ENCODE measurements around the gene EEFSEC. TPM values are rescaled to one million over a fixed set of nuclear protein-coding genes. Genes with fewer than 3 reads are reported as not detected.

The EEFSEC gene
- polyA plus RNA-seq, 3 donors from 2014 or later = 14.5 to 26.9 (median 26.1) TPM

DNA sequence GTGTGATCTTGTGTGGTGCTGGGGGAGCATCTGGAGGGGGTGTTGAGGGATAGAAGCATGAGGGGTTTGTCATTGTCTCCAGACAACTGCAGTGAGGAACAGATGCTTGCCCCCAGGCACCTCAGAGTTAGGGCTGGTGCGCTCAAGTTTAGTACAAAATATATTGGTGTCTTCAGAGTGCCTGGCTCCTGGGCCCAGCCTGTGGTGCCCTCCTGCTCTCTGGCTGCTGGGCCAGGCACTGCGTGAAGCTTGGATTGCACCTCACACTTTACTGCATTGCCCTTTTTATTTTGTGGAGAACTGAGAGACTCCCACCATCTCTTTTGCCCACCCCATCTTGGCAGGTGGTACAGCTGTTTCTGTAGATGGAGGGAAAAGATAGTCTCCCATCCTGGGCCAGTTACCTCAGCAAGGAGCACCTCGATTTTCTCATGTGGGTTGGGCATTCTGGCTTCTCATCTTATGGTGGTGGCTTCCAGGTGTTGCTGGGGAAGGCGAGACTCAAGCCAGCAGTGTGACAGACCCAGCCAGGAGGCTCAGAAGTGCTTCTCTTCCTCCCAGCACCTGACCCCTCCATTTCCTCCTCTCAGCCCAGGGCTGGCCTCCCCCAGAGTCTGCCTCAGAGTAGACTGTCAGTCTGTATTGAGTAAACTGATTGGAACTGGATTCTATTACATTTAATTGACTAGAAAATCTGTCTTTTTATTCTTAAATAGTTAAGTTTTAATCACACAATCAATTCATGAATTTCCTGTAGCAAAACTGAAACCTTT, 173.0 kb downstream of the EEFSEC start:
- Mint-ChIP-seq H3K36me3 (no peaks in the 10 kb centered on the region), H3K27ac (peak overlapping the region in 1 of 6 donors; percentile 49), H3K4me3 (no peak overlapping the region), H3K4me1 (no peaks in the 10 kb centered on the region), H3K27me3 (ENCODE audit: low read depth in 3 of 3) (peaks cover 0 to 3% (median 2%) of the 10 kb centered on the region in 3 donors), H3K9me3 (no peaks in the 10 kb centered on the region)
- no peak for DNase-seq

DNA sequence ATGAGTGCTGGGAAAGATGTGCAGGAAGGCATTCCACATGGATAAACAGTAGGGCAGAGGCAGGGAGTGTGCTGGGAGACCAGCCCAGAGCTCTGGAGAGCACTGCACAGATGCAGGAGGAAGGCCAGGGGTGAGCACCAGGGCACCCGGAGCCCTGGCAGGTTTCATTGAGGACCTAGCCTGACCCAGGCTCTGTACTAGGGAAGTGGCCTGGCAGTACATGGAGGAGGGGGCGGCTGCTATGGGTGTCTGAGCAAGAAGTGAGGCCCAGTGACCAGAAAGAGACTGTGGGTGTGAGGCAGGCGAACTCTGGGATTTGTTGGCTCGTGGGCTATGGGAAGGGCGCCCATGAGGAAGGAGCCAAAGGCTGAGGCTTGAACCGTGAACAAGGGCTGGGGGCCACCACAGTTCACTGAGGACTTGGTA, 174.3 kb downstream of the EEFSEC start:
- peaks cover 0 to 3% (median 2%) of the 10 kb centered on the region in 3 donors for H3K27me3 Mint-ChIP-seq (ENCODE audit: low read depth in 3 of 3)
- no peak overlapping the region for H3K27ac Mint-ChIP-seq
- no peak overlapping the region for H3K4me3 Mint-ChIP-seq
- no peaks in the 10 kb centered on the region for H3K4me1 Mint-ChIP-seq
- DNase-seq = no peak
- H3K36me3 Mint-ChIP-seq = no peaks in the 10 kb centered on the region
- H3K9me3 Mint-ChIP-seq = no peaks in the 10 kb centered on the region

DNA sequence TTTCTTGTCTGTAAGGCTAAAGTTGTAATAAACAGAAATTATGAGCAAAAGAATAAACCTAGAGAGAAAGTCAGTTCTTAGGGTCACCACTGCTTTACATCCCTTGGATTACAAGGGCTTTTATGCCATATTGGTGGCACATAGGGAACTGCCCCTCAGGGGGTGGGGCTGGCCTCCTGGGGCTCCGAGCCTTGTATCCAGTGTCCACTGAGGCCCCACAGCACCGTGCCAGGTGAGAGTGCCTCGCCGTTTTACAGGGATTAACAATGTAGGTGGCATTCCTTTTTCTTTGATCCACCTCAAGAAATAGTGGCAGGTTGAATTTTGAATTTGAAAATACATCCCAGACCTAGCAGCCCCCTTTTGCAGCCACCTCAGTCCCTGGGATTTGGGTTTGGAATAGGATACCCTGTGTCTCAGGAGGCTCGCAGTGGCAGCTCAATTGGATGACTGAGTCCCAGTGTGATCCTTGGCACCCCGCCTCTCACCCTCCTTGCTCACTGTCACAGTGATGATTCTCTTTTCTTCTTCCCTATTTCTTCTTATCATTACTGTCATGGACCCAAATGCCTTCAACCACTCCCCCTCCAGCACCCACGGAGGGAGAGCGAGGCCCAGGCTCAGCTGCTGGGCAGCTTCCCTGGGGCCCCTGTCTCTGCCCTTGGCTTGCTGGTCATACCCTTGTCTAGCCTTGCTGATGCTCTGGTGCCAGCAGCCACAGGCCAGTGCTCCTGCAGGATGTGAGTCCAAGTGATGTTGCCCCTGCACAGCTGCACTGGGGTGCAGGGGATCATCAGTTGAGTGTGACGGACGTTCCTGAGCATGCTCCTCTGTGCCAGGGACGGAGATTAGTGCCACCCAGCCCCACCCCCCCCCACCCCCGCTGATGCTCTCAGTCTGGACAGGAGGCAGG, 175.5 kb downstream of the EEFSEC start:
- no peaks in the 10 kb centered on the region for H3K9me3 Mint-ChIP-seq
- peaks cover 0 to 9% (median 3%) of the 10 kb centered on the region in 3 donors for H3K36me3 Mint-ChIP-seq
- H3K4me1 Mint-ChIP-seq = no peaks in the 10 kb centered on the region
- DNase-seq = no peak
- H3K27me3 Mint-ChIP-seq (ENCODE audit: low read depth in 3 of 3) = peaks cover 0 to 3% (median 2%) of the 10 kb centered on the region in 3 donors
- H3K27ac Mint-ChIP-seq = no peak overlapping the region
- H3K4me3 Mint-ChIP-seq = no peak overlapping the region

DNA sequence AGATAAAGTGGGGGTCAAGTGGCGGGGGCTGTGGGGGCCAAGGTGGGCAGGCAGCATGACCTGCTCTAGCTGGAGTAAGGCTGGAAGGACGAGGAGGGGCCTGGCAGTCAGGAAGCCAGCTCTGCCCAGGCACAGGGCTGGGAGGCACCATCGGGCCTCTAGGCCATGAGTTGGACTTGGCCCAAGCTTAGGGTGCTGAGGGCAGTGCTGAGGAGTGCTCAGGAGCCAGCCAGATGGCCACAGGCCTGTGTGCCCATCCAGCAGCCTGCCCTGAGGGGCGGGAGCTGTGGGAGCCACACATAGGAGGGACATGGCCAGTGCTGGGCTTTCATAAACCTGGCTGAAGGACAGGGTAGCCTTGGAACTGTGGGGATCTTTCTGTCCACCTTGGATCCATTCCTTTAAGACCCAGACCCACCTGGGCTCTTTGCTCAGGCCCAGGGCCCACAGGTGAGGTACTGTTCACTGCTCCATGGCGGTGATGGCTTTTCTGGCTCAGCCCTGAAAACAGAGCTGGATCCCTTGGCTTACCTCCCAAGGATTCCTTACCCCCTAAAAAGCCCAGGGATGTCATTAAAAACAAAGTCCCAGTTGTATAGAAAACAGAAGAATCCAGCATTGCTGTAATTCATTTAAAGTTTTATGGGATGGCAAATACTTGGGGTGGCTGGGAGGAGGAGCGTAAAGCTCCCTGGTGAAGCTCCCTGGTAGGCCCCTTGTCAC, 176.4 kb downstream of the EEFSEC start:
- no peak for DNase-seq
- Mint-ChIP-seq H3K27ac (no peak overlapping the region), H3K4me1 (no peaks in the 10 kb centered on the region), H3K4me3 (no peak overlapping the region), H3K27me3 (ENCODE audit: low read depth in 3 of 3) (peaks cover 0 to 3% (median 2%) of the 10 kb centered on the region in 3 donors), H3K9me3 (no peaks in the 10 kb centered on the region), H3K36me3 (peaks cover 0 to 9% (median 3%) of the 10 kb centered on the region in 3 donors)

DNA sequence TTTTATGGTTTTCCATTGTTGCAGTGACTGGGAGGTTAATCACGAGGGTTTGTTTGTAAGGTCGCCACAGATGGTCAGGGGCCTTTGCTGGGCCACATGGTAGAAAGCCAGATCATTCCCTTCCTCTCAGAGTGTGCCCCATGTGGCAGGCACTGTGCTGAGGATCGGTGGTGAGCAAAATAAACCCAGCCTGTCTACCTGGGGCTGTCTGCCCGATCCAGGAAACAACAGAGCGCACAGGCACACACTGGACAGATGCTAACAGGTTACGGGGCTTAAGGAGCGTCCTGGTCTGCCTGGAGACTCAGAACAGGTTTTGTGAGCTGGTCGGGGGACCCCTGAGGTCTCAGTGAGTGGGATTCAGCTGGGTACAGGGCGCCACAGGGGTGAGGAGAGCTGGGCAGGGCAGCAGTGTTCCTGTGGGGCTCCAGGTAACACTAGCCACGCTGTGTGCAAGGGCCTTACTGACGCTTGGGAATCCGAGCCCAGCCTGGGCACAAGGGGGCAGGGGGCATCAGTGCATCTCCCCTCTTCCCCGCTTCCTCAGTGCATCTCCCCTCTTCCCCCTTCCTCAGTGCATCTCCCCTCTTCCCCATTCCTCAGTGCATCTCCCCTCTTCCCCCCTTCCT, 177.0 kb downstream of the EEFSEC start:
- H3K27ac Mint-ChIP-seq = no peak overlapping the region
- H3K9me3 Mint-ChIP-seq = no peaks in the 10 kb centered on the region
- H3K27me3 Mint-ChIP-seq (ENCODE audit: low read depth in 3 of 3) = peaks cover 0 to 3% (median 2%) of the 10 kb centered on the region in 3 donors
- no peaks in the 10 kb centered on the region for H3K4me1 Mint-ChIP-seq
- H3K4me3 Mint-ChIP-seq = no peak overlapping the region
- DNase-seq = no peak
- peaks cover 0 to 9% (median 3%) of the 10 kb centered on the region in 3 donors for H3K36me3 Mint-ChIP-seq

DNA sequence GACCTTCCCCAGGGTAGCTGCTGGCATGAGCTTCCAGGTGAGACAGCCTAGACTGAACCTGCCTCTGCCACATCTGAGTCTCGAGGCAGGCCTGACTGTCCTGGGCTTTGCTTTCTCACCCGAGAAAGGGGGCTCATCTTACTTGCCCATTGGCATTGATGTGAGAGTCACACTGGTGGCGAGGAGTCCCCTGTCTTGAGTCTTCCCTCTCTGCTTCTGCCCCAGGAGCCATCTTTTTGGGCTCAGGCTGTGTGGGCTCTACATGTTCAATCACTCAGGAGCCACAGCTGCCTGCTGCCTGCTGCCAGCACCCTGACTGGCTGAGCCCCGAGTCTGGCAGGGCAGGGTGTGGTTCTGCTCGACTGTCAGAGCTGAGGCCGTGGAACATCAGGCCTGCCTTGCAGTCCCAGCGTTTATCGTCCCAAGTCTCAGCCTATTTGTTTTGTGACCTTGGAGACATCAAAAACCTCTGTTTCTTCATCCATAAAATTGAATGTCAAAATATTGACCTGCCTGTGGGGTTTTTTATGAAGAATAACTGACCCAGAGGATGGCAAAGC, 180.9 kb downstream of the EEFSEC start:
- peaks cover 0 to 5% (median 0%) of the 10 kb centered on the region in 3 donors for H3K27me3 Mint-ChIP-seq (ENCODE audit: low read depth in 3 of 3)
- no peaks in the 10 kb centered on the region for H3K9me3 Mint-ChIP-seq
- H3K36me3 Mint-ChIP-seq = peaks cover 10 to 17% (median 11%) of the 10 kb centered on the region in 3 donors
- no peaks in the 10 kb centered on the region for H3K4me1 Mint-ChIP-seq
- no peak overlapping the region for H3K4me3 Mint-ChIP-seq
- DNase-seq = no peak
- no peak overlapping the region for H3K27ac Mint-ChIP-seq

DNA sequence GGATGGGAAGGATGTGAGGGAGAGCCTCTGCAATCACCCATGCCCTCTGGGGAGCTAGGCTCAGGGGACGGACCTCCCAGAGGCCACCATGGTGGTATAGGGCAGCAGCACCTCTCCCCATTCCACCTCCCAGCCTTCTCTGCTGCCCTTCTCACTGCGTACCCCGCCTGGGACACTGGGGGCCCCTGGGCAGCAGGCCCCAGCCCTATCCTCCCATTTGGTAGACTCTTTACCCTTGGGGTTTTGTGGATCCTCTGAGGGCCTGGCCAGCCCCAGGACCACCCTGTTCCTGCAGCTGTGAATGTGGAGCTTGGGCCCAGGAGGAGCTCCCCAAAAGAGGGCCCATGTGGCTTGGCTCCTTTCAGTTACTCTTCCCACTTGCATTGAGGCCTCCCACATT, 181.5 kb downstream of the EEFSEC start:
- no peak overlapping the region for H3K4me3 Mint-ChIP-seq
- peaks cover 0 to 5% (median 0%) of the 10 kb centered on the region in 3 donors for H3K27me3 Mint-ChIP-seq (ENCODE audit: low read depth in 3 of 3)
- DNase-seq = no peak
- H3K36me3 Mint-ChIP-seq = peaks cover 10 to 17% (median 11%) of the 10 kb centered on the region in 3 donors
- H3K9me3 Mint-ChIP-seq = no peaks in the 10 kb centered on the region
- H3K27ac Mint-ChIP-seq = no peak overlapping the region
- H3K4me1 Mint-ChIP-seq = no peaks in the 10 kb centered on the region

DNA sequence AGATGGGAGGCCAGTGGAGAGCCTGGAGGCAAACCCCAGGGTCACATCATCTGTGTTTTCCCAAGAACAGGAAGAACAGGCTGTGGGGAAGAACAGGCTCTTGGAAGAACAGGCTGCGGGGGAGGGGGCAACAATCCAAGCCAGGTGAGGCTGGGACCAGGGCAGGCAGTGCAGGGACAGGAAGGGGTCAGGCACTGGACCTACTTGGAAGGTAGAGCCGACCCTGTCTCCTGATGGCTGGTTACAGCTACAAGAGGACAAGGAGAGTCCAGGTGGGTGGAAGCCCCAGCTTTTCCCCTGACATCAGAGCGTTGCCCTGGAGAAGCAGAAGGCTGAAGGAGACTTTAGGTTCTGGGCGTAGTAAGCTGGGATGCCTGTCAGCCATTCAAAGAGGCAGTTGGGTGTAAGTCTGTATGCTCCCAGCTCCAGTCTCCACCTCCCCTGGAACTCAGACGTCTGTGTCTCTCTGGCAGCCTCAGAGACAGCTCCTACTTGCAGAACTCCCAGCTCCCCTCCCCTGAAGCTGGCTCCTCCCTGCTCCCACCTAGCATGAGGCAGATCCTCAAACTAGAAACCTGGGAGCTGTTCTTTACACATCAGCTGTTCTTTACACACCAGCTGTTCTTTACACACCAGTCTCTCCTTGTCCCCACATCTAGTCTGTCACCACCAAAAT, 182.5 kb downstream of the EEFSEC start:
- peaks cover 11 to 21% (median 14%) of the 10 kb centered on the region in 3 donors for H3K36me3 Mint-ChIP-seq
- no peaks in the 10 kb centered on the region for H3K4me1 Mint-ChIP-seq
- H3K27me3 Mint-ChIP-seq (ENCODE audit: low read depth in 3 of 3) = peaks cover 1 to 4% (median 3%) of the 10 kb centered on the region in 3 donors
- peak overlapping the region in 2 of 6 donors; percentile 40 to 62 for H3K27ac Mint-ChIP-seq
- DNase-seq = no peak
- no peak overlapping the region for H3K4me3 Mint-ChIP-seq
- H3K9me3 Mint-ChIP-seq = no peaks in the 10 kb centered on the region

DNA sequence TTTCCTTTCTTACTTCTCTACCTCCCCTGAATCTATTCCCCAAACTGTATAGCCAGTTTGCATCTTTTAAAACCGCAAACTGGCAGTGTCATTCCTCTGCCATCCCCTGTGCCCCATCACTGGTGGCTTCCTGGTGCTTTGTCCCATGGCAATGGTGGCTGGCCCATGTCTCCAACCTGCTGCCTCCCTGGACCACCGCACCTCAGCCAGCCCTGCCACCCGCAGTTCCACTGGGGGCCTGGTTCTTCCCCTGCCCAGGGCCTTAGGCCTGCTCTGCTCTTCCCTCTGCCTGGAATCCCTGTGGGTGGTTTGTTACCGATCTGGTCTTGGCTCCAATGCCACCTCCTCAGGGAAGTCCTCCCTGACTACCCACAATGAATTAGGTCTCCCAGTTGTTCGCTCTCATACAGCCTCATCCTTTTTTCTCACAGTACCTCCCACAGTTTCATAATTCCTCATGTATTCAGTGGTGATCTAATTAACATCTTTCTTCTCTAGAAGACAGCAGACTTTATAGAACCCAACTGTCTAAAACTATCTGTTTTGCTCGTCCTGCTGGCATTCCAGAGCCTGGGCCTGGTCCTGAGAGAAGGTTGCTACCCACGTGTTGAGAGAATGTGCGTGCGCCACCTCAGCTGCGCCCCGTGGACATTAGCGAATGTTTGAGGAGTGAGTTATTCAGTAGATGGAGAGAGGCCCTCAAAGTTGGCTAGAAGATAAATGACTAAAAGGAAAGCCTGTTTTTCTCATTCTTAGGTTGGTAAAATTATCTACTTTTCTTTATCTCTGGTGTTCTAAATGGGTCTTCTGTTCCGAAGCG, 183.3 kb downstream of the EEFSEC start:
- H3K27me3 Mint-ChIP-seq (ENCODE audit: low read depth in 3 of 3) = peaks cover 1 to 4% (median 3%) of the 10 kb centered on the region in 3 donors

DNA sequence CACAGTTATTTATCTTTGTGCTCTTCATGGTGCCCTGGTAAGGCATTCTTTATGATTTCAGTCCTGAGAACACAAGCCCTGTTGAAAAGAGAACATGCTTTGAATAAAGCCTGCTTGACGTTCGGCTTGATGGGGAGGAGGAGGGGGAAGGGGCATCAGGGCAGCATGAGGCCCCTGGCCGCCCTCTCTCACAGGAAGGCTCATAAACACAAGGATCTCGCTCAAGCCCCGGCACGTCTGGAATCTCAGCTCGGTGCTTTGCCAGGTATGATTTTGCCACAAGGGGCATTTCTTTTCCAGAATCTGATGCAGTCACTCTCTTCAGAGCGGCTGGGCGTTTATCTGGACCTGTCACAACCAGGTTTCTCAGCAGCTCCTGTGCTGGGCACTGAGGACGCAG, 184.0 kb downstream of the EEFSEC start:
- Mint-ChIP-seq H3K27ac (no peak overlapping the region), H3K4me1 (no peaks in the 10 kb centered on the region), H3K36me3 (peaks cover 11 to 21% (median 14%) of the 10 kb centered on the region in 3 donors), H3K9me3 (no peaks in the 10 kb centered on the region), H3K27me3 (ENCODE audit: low read depth in 3 of 3) (peaks cover 1 to 4% (median 3%) of the 10 kb centered on the region in 3 donors), H3K4me3 (no peak overlapping the region)
- DNase-seq = no peak

More for the DNA sequence above, 183.3 kb downstream of the EEFSEC start:
- H3K4me1 Mint-ChIP-seq = no peaks in the 10 kb centered on the region
- DNase-seq = no peak
- H3K27ac Mint-ChIP-seq = peak overlapping the region in 2 of 6 donors; percentile 15 to 37
- H3K4me3 Mint-ChIP-seq = no peak overlapping the region
- peaks cover 11 to 21% (median 14%) of the 10 kb centered on the region in 3 donors for H3K36me3 Mint-ChIP-seq
- no peaks in the 10 kb centered on the region for H3K9me3 Mint-ChIP-seq

DNA sequence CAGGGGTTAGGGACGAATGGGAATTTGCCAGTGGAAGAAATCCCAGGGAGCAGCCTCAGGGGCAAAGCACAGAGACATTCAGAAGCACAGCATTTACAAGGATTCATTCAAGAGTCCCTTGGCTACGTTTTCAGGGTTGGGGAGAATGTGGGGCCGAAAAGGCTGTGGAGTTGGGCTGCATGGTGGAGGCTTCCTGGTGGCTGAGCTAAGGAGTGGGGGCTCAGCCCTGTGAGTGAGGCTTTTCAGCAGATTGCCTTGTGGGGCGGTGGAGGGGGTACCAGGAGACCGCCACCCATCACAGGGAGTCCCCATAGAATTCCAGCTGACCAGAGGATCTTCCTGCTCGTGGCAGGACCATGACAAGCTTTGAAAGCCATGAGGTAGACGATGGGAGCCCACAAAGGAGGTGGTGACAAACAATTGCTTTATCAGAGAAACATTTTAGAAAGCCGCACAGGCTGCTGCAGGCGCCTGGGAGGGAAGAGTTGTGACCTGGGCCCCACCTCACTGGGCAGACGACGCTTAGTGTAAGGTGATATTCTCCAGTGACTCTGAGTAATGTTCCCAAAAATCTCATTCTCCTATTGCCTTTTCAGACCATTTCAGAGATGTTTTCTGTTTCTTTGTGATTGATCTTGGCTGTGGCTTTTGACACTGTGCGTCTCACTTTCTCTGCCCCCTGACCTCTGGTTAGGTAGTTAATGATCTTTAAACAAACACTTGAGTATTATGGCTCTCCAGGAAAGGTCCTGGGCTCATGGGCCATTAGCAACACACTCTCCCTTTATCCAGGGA, 185.5 kb downstream of the EEFSEC start:
- no peaks in the 10 kb centered on the region for H3K4me1 Mint-ChIP-seq
- H3K27me3 Mint-ChIP-seq (ENCODE audit: low read depth in 3 of 3) = peaks cover 1 to 4% (median 3%) of the 10 kb centered on the region in 3 donors
- H3K9me3 Mint-ChIP-seq = no peaks in the 10 kb centered on the region
- no peak for DNase-seq
- peaks cover 8 to 14% (median 12%) of the 10 kb centered on the region in 3 donors for H3K36me3 Mint-ChIP-seq
- H3K27ac Mint-ChIP-seq = no peak overlapping the region
- H3K4me3 Mint-ChIP-seq = no peak overlapping the region

Data from immature natural killer cell (primary cell).